ENCODE data around the gene CCNE1.

GRCh38 chr19:29770648-29771047 is 41.1 kb upstream of the CCNE1 start:
- TF ChIP-seq CTCF (conservative IDR thresholded peaks at IDR 0.05; ENCODE audit: low read depth, low read length) (no peak), EZH2 (IDR thresholded peaks at IDR 0.05; ENCODE audit: borderline replicate concordance, low read depth, low read length, poor library complexity, severe bottlenecking) (no peak)

Measured in A673 (cell line).